Psoas muscle (tissue), 8 donors: Measurements from ENCODE around the gene ZFP28. TPM values are rescaled to one million over a fixed set of nuclear protein-coding genes. Genes with fewer than 3 reads are reported as not detected.

ENCODE experiments used
- ATAC-seq, 4 donors: fragments of 200-7000 bp; cut with Tn5 transposase; one replicate each; pipeline ENCODE4 v1.9.1; 2020; ENCODE audit warnings: moderate library complexity in 3 of 4, mild to moderate bottlenecking in 2 of 4
- DNase-seq, 2 donors: peaks; one replicate each; pipeline ENCODE4 v3.0.0-alpha.2; 2020
- H3K27ac ChIP-seq: fragments of 200-600 bp; one replicate; pipeline ENCODE4 v1.8.0; 2022
- H3K27me3 ChIP-seq, 3 donors: fragments of 200-600 bp in 1 of 3; one replicate each; pipeline versions ENCODE4 v1.6.1 to v1.8.0; 2013 to 2022; ENCODE audit warnings: low read length in 2 of 3, mild to moderate bottlenecking in 2 of 3, moderate library complexity in 1 of 3; ENCODE audit not compliant: insufficient read depth in 3 of 3
- H3K36me3 ChIP-seq, 2 donors: fragments of 200-600 bp in 1 of 2; one replicate each; pipeline versions ENCODE4 v1.6.1 to v1.8.0; 2013 to 2022; ENCODE audit warnings: low read depth in 1 of 2, mild to moderate bottlenecking in 1 of 2, moderate library complexity in 1 of 2; ENCODE audit not compliant: insufficient read depth in 1 of 2
- H3K4me1 ChIP-seq: fragments of 200-600 bp; one replicate; pipeline ENCODE4 v1.8.0; 2022
- H3K4me3 ChIP-seq: fragments of 200-600 bp; one replicate; pipeline ENCODE4 v1.8.0; 2022; ENCODE audit warnings: mild to moderate bottlenecking
- H3K9me3 ChIP-seq: fragments of 200-600 bp; one replicate; pipeline ENCODE4 v1.8.0; 2022
- WGBS, 3 donors: extraction: QIAGEN DNeasy Blood & Tissue Kit; methylation state at CpG; one replicate each; pipeline versions ENCODE4 v1.1.6 to v1.1.7; 2013; 5-methylcytosine and 5-hydroxymethylcytosine counted together
- intact Hi-C, 2 donors: fragments of 100-400 bp; cut with DNase I; formaldehyde crosslinking; loops; one replicate each; pipeline versions ENCODE4 v1.11.0 to v1.14.2; 2022
- polyA plus RNA-seq, 3 donors: library from polyadenylated mRNA; stranded (reverse); fragments of 200-250 nt; gene quantifications; one replicate each; pipeline ENCODE4 v1.2.3, GENCODE V29; 2013
- total RNA-seq, 4 donors: library from RNA; stranded (reverse); fragmentation: NEBNext Ultra II Directional in 2 of 4; extraction: Animal tissue kit (Norgen Biotek cat#: 25700) in 2 of 4; gene quantifications; one replicate each; pipeline versions ENCODE4 v1.2.1 to v1.2.4, GENCODE V29; 2021 to 2023
- TF ChIP-seq, protein P1 (sequence below): fragments of 200-600 bp; IDR thresholded peaks from one replicate; pipeline ENCODE4 v1.8.0; 2022; ENCODE audit warnings: antibody characterized with exemption
- donor health status: healthy with polysubstance abuse.
- donor health status: DM: no; HTN: no; CAD: no; lungs with moderate emphysema.
- donor health status: Bipolar disorder and iron deficiency.
- donor health status: healthy.
- donor health status: DM: yes; HTN: yes; CAD: no.
- donor health status: DM: no; HTN: no; CAD: no.
- donor health status: DM: no; HTN: no; CAD: no.
- donor health status: DM: yes; HTN: yes; CAD: no.

The ZFP28 gene
- total and polyA plus RNA-seq, 7 donors, result 1.7 to 7.0 (median 3.1) TPM

GRCh38 chr19:56597696-56598095 is 58.9 kb downstream of the ZFP28 start:
- no peak for DNase-seq
- WGBS, 3 donors, result 82 to 88% (median 86%) methylated on average over 4 of the region's 4 CpGs
- intact Hi-C loops, result no loop called here
- Histone ChIP-seq H3K27ac (no peak overlapping the region), H3K4me1 (no peaks in the 10 kb centered on the region), H3K27me3 (no peaks in the 10 kb centered on the region), H3K36me3 (peaks cover 0 to 32% of the 10 kb centered on the region in 2 donors), H3K4me3 (no peak overlapping the region), H3K9me3 (peaks cover 43% of the 10 kb centered on the region)
- TF ChIP-seq, protein P1, sequence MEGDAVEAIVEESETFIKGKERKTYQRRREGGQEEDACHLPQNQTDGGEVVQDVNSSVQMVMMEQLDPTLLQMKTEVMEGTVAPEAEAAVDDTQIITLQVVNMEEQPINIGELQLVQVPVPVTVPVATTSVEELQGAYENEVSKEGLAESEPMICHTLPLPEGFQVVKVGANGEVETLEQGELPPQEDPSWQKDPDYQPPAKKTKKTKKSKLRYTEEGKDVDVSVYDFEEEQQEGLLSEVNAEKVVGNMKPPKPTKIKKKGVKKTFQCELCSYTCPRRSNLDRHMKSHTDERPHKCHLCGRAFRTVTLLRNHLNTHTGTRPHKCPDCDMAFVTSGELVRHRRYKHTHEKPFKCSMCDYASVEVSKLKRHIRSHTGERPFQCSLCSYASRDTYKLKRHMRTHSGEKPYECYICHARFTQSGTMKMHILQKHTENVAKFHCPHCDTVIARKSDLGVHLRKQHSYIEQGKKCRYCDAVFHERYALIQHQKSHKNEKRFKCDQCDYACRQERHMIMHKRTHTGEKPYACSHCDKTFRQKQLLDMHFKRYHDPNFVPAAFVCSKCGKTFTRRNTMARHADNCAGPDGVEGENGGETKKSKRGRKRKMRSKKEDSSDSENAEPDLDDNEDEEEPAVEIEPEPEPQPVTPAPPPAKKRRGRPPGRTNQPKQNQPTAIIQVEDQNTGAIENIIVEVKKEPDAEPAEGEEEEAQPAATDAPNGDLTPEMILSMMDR, result no peak
- no peak for ATAC-seq

GRCh38 chr19:56601375-56601774 is 62.6 kb downstream of the ZFP28 start:
- Histone ChIP-seq H3K36me3 (peaks cover 0 to 39% of the 10 kb centered on the region in 2 donors), H3K4me3 (no peak overlapping the region), H3K9me3 (peaks cover 59% of the 10 kb centered on the region), H3K27me3 (no peaks in the 10 kb centered on the region), H3K4me1 (no peaks in the 10 kb centered on the region), H3K27ac (no peak overlapping the region)
- no peak for DNase-seq
- ATAC-seq, result no peak
- TF ChIP-seq, protein P1, result no peak
- WGBS, 3 donors, result 91 to 98% (median 96%) methylated on average over 3 of the region's 3 CpGs
- intact Hi-C loops, result no loop called here

DNA sequence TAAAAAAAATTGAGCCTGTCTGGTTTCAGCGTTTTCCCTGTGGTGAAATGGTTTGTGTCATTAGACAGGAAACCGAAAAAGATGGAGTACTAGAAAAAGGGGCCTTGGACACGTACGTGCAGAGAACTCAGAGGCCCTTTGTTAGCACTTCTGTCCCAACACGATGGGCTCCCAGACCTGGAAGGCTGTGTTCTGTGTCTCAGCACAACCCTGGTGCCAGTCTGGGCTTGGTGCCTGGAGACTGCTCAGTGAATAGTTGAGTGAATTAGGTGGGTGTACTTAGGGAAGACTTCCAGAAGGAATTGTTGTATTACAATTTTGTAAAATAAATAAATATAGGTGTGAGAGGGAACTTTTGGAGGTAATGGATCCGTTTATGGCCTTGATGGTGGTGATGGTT is 65.1 kb downstream of the ZFP28 start:
- ATAC-seq, result no peak
- intact Hi-C loops, result no loop called here
- H3K9me3 ChIP-seq, result peaks cover 59% of the 10 kb centered on the region
- TF ChIP-seq, protein P1, result no peak
- peaks cover 0 to 23% of the 10 kb centered on the region in 2 donors for H3K36me3 ChIP-seq
- H3K27ac ChIP-seq, result no peak overlapping the region
- H3K4me1 ChIP-seq, result no peaks in the 10 kb centered on the region
- no peak for DNase-seq
- H3K27me3 ChIP-seq, result no peaks in the 10 kb centered on the region
- whole genome bisulfite sequencing, 3 donors, result 76 to 87% (median 81%) methylated on average over 6 of the region's 6 CpGs
- no peak overlapping the region for H3K4me3 ChIP-seq

Other genes with a start within 250 kb of the ZFP28 start
- gene ZSCAN5A, start 224.1 kb upstream of the ZFP28 start, total RNA-seq, result 10 to 100 TPM in 3 of 4 donors, 1 to 10 TPM in 1; 9.1 to 16.3 (median 10.9) TPM
- 10 to 100 TPM in 1 of 3 donors, 1 to 10 TPM in 2; 3.8 to 13.1 (median 9.9) TPM for gene ZSCAN5A, start 224.1 kb upstream of the ZFP28 start, polyA plus RNA-seq
- 1 to 10 TPM; 1.1 to 2.6 (median 1.3) TPM for gene ZNF582, start 145.4 kb upstream of the ZFP28 start, total RNA-seq
- gene ZNF582, start 145.4 kb upstream of the ZFP28 start, polyA plus RNA-seq, result 1 to 10 TPM; 1.1 to 2.4 (median 1.9) TPM
- 1 to 10 TPM; 2.5 to 5.3 (median 3.1) TPM for gene ZNF583, start 134.6 kb upstream of the ZFP28 start, total RNA-seq
- 1 to 10 TPM; 2.3 to 8.7 (median 2.6) TPM for gene ZNF583, start 134.6 kb upstream of the ZFP28 start, polyA plus RNA-seq
- 1 to 10 TPM in 3 of 4 donors, under 1 TPM in 1; 0.90 to 5.1 (median 2.4) TPM for gene ZNF667, start 61.6 kb upstream of the ZFP28 start, total RNA-seq
- gene ZNF667, start 61.6 kb upstream of the ZFP28 start, polyA plus RNA-seq, result 1 to 10 TPM; 1.3 to 2.4 (median 1.7) TPM
- 1 to 10 TPM; 5.3 to 7.3 (median 5.4) TPM for gene ZNF471, start 31.1 kb upstream of the ZFP28 start, total RNA-seq
- gene ZNF471, start 31.1 kb upstream of the ZFP28 start, polyA plus RNA-seq, result 1 to 10 TPM; 1.1 to 4.0 (median 1.5) TPM
- gene ZNF470, start 28.5 kb downstream of the ZFP28 start, total RNA-seq, result 1 to 10 TPM in 3 of 4 donors, under 1 TPM in 1; 0.87 to 2.6 (median 1.6) TPM
- gene ZNF470, start 28.5 kb downstream of the ZFP28 start, polyA plus RNA-seq, result 1 to 10 TPM in 2 of 3 donors, under 1 TPM in 1; 0.44 to 3.4 (median 2.1) TPM
- 1 to 10 TPM; 3.6 to 4.9 (median 4.7) TPM for gene ZNF71, start 56.4 kb downstream of the ZFP28 start, total RNA-seq
- 10 to 100 TPM in 1 of 3 donors, 1 to 10 TPM in 2; 3.6 to 11.7 (median 4.7) TPM for gene ZNF71, start 56.4 kb downstream of the ZFP28 start, polyA plus RNA-seq
- not detected for gene SMIM17, start 104.2 kb downstream of the ZFP28 start, total RNA-seq
- gene SMIM17, start 104.2 kb downstream of the ZFP28 start, polyA plus RNA-seq, result under 1 TPM in 2 of 3 donors, not detected in 1; 0.10 to 0.21 TPM
- gene ZNF835, start 132.8 kb downstream of the ZFP28 start, total RNA-seq, result 1 to 10 TPM in 3 of 4 donors, under 1 TPM in 1; 0.74 to 5.4 (median 1.1) TPM
- 1 to 10 TPM in 1 of 3 donors, under 1 TPM in 2; 0.78 to 1.9 (median 0.80) TPM for gene ZNF835, start 132.8 kb downstream of the ZFP28 start, polyA plus RNA-seq